Gastrocnemius medialis (tissue), 4 donors: ENCODE results near the gene GABRB1. TPM values are rescaled to one million over a fixed set of nuclear protein-coding genes. Genes with fewer than 3 reads are reported as not detected.

Source experiments
- ATAC-seq, 2 donors: fragments of 150-250 bp; one replicate each; pipeline ENCODE4 v1.9.1; 2016
- DNase-seq, 2 donors: peaks; one replicate each; pipeline ENCODE4 v3.0.0-alpha.2; 2019
- H3K27ac ChIP-seq, 4 donors: fragments of 200-600 bp; sonication (generic); 1 replicate in 1 of 4; 2 replicates in 3 of 4; pipeline ENCODE4 v1.5.1; 2016 to 2018; ENCODE audit warnings: mild to moderate bottlenecking in 2 of 4, moderate library complexity in 1 of 4
- H3K27me3 ChIP-seq, 3 donors: fragments of 200-600 bp; sonication (generic) in 2 of 3; 1 replicate in 1 of 3; 2 replicates in 2 of 3; pipeline versions ENCODE4 v1.5.1 to v1.6.0; 2016 to 2019; ENCODE audit warnings: mild to moderate bottlenecking in 1 of 3, moderate library complexity in 1 of 3
- H3K36me3 ChIP-seq, 2 donors: fragments of 200-600 bp; sonication (generic) in 1 of 2; one replicate each; pipeline ENCODE4 v1.5.1; 2017 to 2018
- H3K4me1 ChIP-seq, 2 donors: fragments of 200-600 bp; sonication (generic) in 1 of 2; one replicate each; pipeline ENCODE4 v1.5.1; 2016 to 2017; ENCODE audit warnings: mild to moderate bottlenecking in 2 of 2
- H3K4me3 ChIP-seq, 4 donors: fragments of 200-600 bp; sonication (generic) in 3 of 4; 1 replicate in 1 of 4; 2 replicates in 3 of 4; pipeline ENCODE4 v1.5.1; 2016 to 2019; ENCODE audit warnings: mild to moderate bottlenecking in 2 of 4
- H3K9me3 ChIP-seq, 3 donors: fragments of 200-600 bp; sonication (generic) in 2 of 3; 1 replicate in 1 of 3; 2 replicates in 2 of 3; pipeline ENCODE4 v1.5.1; 2016 to 2019
- CTCF ChIP-seq, 5 experiments: fragments of 450-650 bp in 3 of 5; fragments of 200-600 bp in 2 of 5; sonication (generic) in 2 of 5; IDR thresholded peaks in 4 of 5; conservative IDR thresholded peaks in 1 of 5; 1 replicate in 4 of 5; 2 replicates in 1 of 5; pipeline ENCODE4 v1.5.1; 2016 to 2019; ENCODE audit warnings: antibody characterized with exemption in 5 of 5, mild to moderate bottlenecking in 3 of 5, moderate library complexity in 3 of 5
- POLR2A ChIP-seq, 2 donors: fragments of 450-650 bp; IDR thresholded peaks; one replicate each; pipeline ENCODE4 v1.6.1; 2017; ENCODE audit warnings: antibody characterized with exemption in 2 of 2, mild to moderate bottlenecking in 2 of 2, moderate library complexity in 2 of 2
- in situ Hi-C, 4 donors: fragments of 200-750 bp; cut with MboI; loops; one replicate each; pipeline versions ENCODE4 v1.15.0 to v1.8.0; 2017; ENCODE audit warnings: low sequenced_read_pairs in 4 of 4
- intact Hi-C: fragments of 100-400 bp; cut with DNase I; formaldehyde crosslinking; loops from one replicate; pipeline ENCODE4 v1.15.1; 2023; ENCODE audit warnings: low total_unique reads
- total RNA-seq, 4 donors: library from RNA; depleted of rRNA; stranded (reverse); fragments of >200 nt; gene quantifications; one replicate each; pipeline versions ENCODE4 v1.1.0 to v1.2.3, GENCODE V29; 2016

Gene GABRB1
- total RNA-seq, 4 donors from 2014 or later: not detected

GRCh38 chr4:47270201-47270888 lies 239.0 kb downstream of the GABRB1 start:
- intact Hi-C loops: no loop called here
- Histone ChIP-seq H3K27ac (no peak overlapping the region), H3K4me1 (no peaks in the 10 kb centered on the region), H3K9me3 (no peaks in the 10 kb centered on the region), H3K4me3 (no peak overlapping the region), H3K27me3 (no peaks in the 10 kb centered on the region), H3K36me3 (no peaks in the 10 kb centered on the region)
- DNase-seq (no peak), ATAC-seq (no peak)
- in situ Hi-C loops: no loop called here
- TF ChIP-seq CTCF (IDR thresholded peaks at IDR 0.05 in 4 of 5, conservative IDR thresholded peaks at IDR 0.05 in 1 of 5) (no peak), POLR2A (IDR thresholded peaks at IDR 0.05) (no peak)

- in situ Hi-C loops (no loop called here), intact Hi-C loops (no loop called here)
- no peak for TF ChIP-seq POLR2A (IDR thresholded peaks at IDR 0.05)
- no peak for TF ChIP-seq CTCF (IDR thresholded peaks at IDR 0.05 in 4 of 5, conservative IDR thresholded peaks at IDR 0.05 in 1 of 5)
- no peaks in the 10 kb centered on the region for H3K4me1 ChIP-seq
- H3K4me3 ChIP-seq: no peak overlapping the region
- no peaks in the 10 kb centered on the region for H3K27me3 ChIP-seq
- H3K36me3 ChIP-seq: no peaks in the 10 kb centered on the region
- no peaks in the 10 kb centered on the region for H3K9me3 ChIP-seq
- no peak for DNase-seq
- H3K27ac ChIP-seq: no peak overlapping the region
- no peak for ATAC-seq
Measured at GRCh38 chr4:47271291-47271690, 239.9 kb downstream of the GABRB1 start.

GRCh38 chr4:47274901-47275300 lies 243.5 kb downstream of the GABRB1 start:
- intact Hi-C loops (no loop called here), in situ Hi-C loops (no loop called here)
- no peaks in the 10 kb centered on the region for H3K27me3 ChIP-seq
- no peak for TF ChIP-seq POLR2A (IDR thresholded peaks at IDR 0.05)
- no peak for TF ChIP-seq CTCF (IDR thresholded peaks at IDR 0.05 in 4 of 5, conservative IDR thresholded peaks at IDR 0.05 in 1 of 5)
- DNase-seq (no peak), ATAC-seq (no peak)
- no peaks in the 10 kb centered on the region for H3K36me3 ChIP-seq
- no peaks in the 10 kb centered on the region for H3K4me1 ChIP-seq
- no peaks in the 10 kb centered on the region for H3K9me3 ChIP-seq
- H3K27ac ChIP-seq: no peak overlapping the region
- no peak overlapping the region for H3K4me3 ChIP-seq

GRCh38 chr4:47275595-47275994 lies 244.2 kb downstream of the GABRB1 start:
- Histone ChIP-seq H3K4me1 (no peaks in the 10 kb centered on the region), H3K4me3 (no peak overlapping the region)
- intact Hi-C loops: no loop called here

GRCh38 chr4:47278631-47279030 lies 247.3 kb downstream of the GABRB1 start:
- DNase-seq (no peak), ATAC-seq (no peak)
- H3K27ac ChIP-seq: no peak overlapping the region
- intact Hi-C loops (no loop called here), in situ Hi-C loops (no loop called here)
- TF ChIP-seq POLR2A (IDR thresholded peaks at IDR 0.05) (no peak), CTCF (IDR thresholded peaks at IDR 0.05 in 4 of 5, conservative IDR thresholded peaks at IDR 0.05 in 1 of 5) (no peak)
- no peaks in the 10 kb centered on the region for H3K9me3 ChIP-seq
- no peaks in the 10 kb centered on the region for H3K36me3 ChIP-seq
- H3K27me3 ChIP-seq: no peaks in the 10 kb centered on the region
- H3K4me1 ChIP-seq: no peaks in the 10 kb centered on the region
- H3K4me3 ChIP-seq: no peak overlapping the region

More at GRCh38 chr4:47275595-47275994, 244.2 kb downstream of the GABRB1 start:
- TF ChIP-seq POLR2A (IDR thresholded peaks at IDR 0.05): no peak
- Histone ChIP-seq H3K36me3 (no peaks in the 10 kb centered on the region), H3K27ac (no peak overlapping the region), H3K9me3 (no peaks in the 10 kb centered on the region), H3K27me3 (no peaks in the 10 kb centered on the region)
- ATAC-seq (no peak), DNase-seq (no peak)
- in situ Hi-C loops: no loop called here
